ENCODE data around the gene DENND4B.

DENND4B gene

GRCh38 chr1:153962088-153963029 lies 15.8 kb upstream of the DENND4B start:
- peak in 1 of 2 experiments; percentile 45 for DNase-seq
- TF ChIP-seq GATA1 (IDR thresholded peaks at IDR 0.05; ENCODE audit: low read depth, low read length) (no peak), POLR2A (IDR thresholded peaks at IDR 0.05; ENCODE audit: low read length) (no peak)

- TF ChIP-seq POLR2A (IDR thresholded peaks at IDR 0.05; ENCODE audit: low read length) (no peak), GATA1 (IDR thresholded peaks at IDR 0.05; ENCODE audit: low read depth, low read length) (no peak)
- no peak for DNase-seq
Observed at GRCh38 chr1:153961421-153961820, 14.9 kb upstream of the DENND4B start.

- TF ChIP-seq GATA1 (IDR thresholded peaks at IDR 0.05; ENCODE audit: low read depth, low read length) (no peak), POLR2A (IDR thresholded peaks at IDR 0.05; ENCODE audit: low read length) (no peak)
- no peak for DNase-seq
Observed at GRCh38 chr1:153960206-153960605, 13.7 kb upstream of the DENND4B start.

GRCh38 chr1:153959454-153959853 lies 12.9 kb upstream of the DENND4B start:
- peak; percentile 60 to 62 for DNase-seq
- TF ChIP-seq GATA1 (IDR thresholded peaks at IDR 0.05; ENCODE audit: low read depth, low read length) (no peak), POLR2A (IDR thresholded peaks at IDR 0.05; ENCODE audit: low read length) (no peak)

- no peak for TF ChIP-seq GATA1 (IDR thresholded peaks at IDR 0.05; ENCODE audit: low read depth, low read length)
Observed at GRCh38 chr1:153958961-153959260, 12.4 kb upstream of the DENND4B start.

GRCh38 chr1:153958111-153958960 lies 11.8 kb upstream of the DENND4B start, which contains the start of gene CRTC2:
CRTC2 (minus strand) TSS chr1:153958612; CDS start chr1:153958497, 115 bp downstream.
- DNase-seq, result peak; percentile 97 to 99
- TF ChIP-seq GATA1 (IDR thresholded peaks at IDR 0.05; ENCODE audit: low read depth, low read length) (no peak), POLR2A (IDR thresholded peaks at IDR 0.05; ENCODE audit: low read length) (peak; percentile 78)

More at GRCh38 chr1:153958961-153959260, 12.4 kb upstream of the DENND4B start:
- no peak for DNase-seq

GRCh38 chr1:153957744-153958110 lies 11.2 kb upstream of the DENND4B start:
- TF ChIP-seq POLR2A (IDR thresholded peaks at IDR 0.05; ENCODE audit: low read length) (no peak), GATA1 (IDR thresholded peaks at IDR 0.05; ENCODE audit: low read depth, low read length) (no peak)
- peak in 1 of 2 experiments; percentile 55 for DNase-seq

- DNase-seq, result no peak
- TF ChIP-seq GATA1 (IDR thresholded peaks at IDR 0.05; ENCODE audit: low read depth, low read length) (no peak), POLR2A (IDR thresholded peaks at IDR 0.05; ENCODE audit: low read length) (no peak)
Observed at GRCh38 chr1:153956997-153957715, 10.6 kb upstream of the DENND4B start.

GRCh38 chr1:153954826-153955225 lies 8.3 kb upstream of the DENND4B start:
- DNase-seq, result no peak
- TF ChIP-seq GATA1 (IDR thresholded peaks at IDR 0.05; ENCODE audit: low read depth, low read length) (no peak), POLR2A (IDR thresholded peaks at IDR 0.05; ENCODE audit: low read length) (no peak)

- DNase-seq, result no peak
- no peak for TF ChIP-seq POLR2A (IDR thresholded peaks at IDR 0.05; ENCODE audit: low read length)
- no peak for TF ChIP-seq GATA1 (IDR thresholded peaks at IDR 0.05; ENCODE audit: low read depth, low read length)
Observed at GRCh38 chr1:153953859-153954365, 7.4 kb upstream of the DENND4B start.

GRCh38 chr1:153951801-153952200 lies 5.3 kb upstream of the DENND4B start:
- no peak for DNase-seq
- TF ChIP-seq POLR2A (IDR thresholded peaks at IDR 0.05; ENCODE audit: low read length) (no peak), GATA1 (IDR thresholded peaks at IDR 0.05; ENCODE audit: low read depth, low read length) (no peak)

- TF ChIP-seq GATA1 (IDR thresholded peaks at IDR 0.05; ENCODE audit: low read depth, low read length) (no peak), POLR2A (IDR thresholded peaks at IDR 0.05; ENCODE audit: low read length) (no peak)
- DNase-seq, result no peak
Observed at GRCh38 chr1:153951183-153951582, 4.7 kb upstream of the DENND4B start.

GRCh38 chr1:153945795-153946621 lies 510 bp downstream of the DENND4B start:
- TF ChIP-seq POLR2A (IDR thresholded peaks at IDR 0.05; ENCODE audit: low read length), result peak; percentile 39
- TF ChIP-seq GATA1 (IDR thresholded peaks at IDR 0.05; ENCODE audit: low read depth, low read length), result no peak
- peak; percentile 74 to 85 for DNase-seq
